Measurements from ENCODE around the gene PPDPF. TPM values are rescaled to one million over a fixed set of nuclear protein-coding genes. Genes with fewer than 3 reads are reported as not detected.

PPDPF gene
- total and polyA plus RNA-seq, 12 donors: 7.4 to 193 (median 81.3) TPM

GRCh38 chr20:63488315-63489251 lies 32.0 kb upstream of the PPDPF start:
- WGBS, 4 donors: 35 to 80% (median 56%) methylated on average over 15 to 83 of the region's 83 CpGs
- Histone ChIP-seq H3K4me3 (no peak overlapping the region), H3K9me3 (replicated peaks in 1 of 3) (no peaks in the 10 kb centered on the region), H3K27ac (no peak overlapping the region), H3K27me3 (peaks cover 6% of the 10 kb centered on the region), H3K36me3 (replicated peaks in 1 of 2) (peaks cover 0 to 5% of the 10 kb centered on the region in 2 donors), H3K4me1 (replicated peaks in 1 of 2) (no peaks in the 10 kb centered on the region)
- no peak for DNase-seq
- TF ChIP-seq POLR2A (IDR thresholded peaks at IDR 0.05) (no peak), CTCF (IDR thresholded peaks at IDR 0.05) (no peak)
- intact Hi-C loops (cut with DNase I): no loop called here

GRCh38 chr20:63490416-63490815 lies 30.1 kb upstream of the PPDPF start:
- Histone ChIP-seq H3K27me3 (peaks cover 2% of the 10 kb centered on the region), H3K4me1 (replicated peaks in 1 of 2) (no peaks in the 10 kb centered on the region), H3K27ac (no peak overlapping the region), H3K4me3 (no peak overlapping the region), H3K9me3 (replicated peaks in 1 of 3) (no peaks in the 10 kb centered on the region), H3K36me3 (replicated peaks in 1 of 2) (peaks cover 0 to 5% of the 10 kb centered on the region in 2 donors)
- intact Hi-C loops (cut with DNase I): no loop called here
- no peak for DNase-seq
- TF ChIP-seq POLR2A (IDR thresholded peaks at IDR 0.05) (no peak), CTCF (IDR thresholded peaks at IDR 0.05) (no peak)
- WGBS, 4 donors: 80 to 89% (median 84%) methylated on average over 20 to 24 of the region's 24 CpGs

GRCh38 chr20:63491078-63491477 lies 29.5 kb upstream of the PPDPF start:
- intact Hi-C loops (cut with DNase I): no loop called here
- Histone ChIP-seq H3K9me3 (replicated peaks in 1 of 3) (no peaks in the 10 kb centered on the region), H3K27ac (no peak overlapping the region), H3K4me1 (replicated peaks in 1 of 2) (no peaks in the 10 kb centered on the region), H3K27me3 (no peaks in the 10 kb centered on the region), H3K36me3 (replicated peaks in 1 of 2) (peaks cover 0 to 5% of the 10 kb centered on the region in 2 donors), H3K4me3 (no peak overlapping the region)
- no peak for TF ChIP-seq POLR2A (IDR thresholded peaks at IDR 0.05)
- no peak for TF ChIP-seq CTCF (IDR thresholded peaks at IDR 0.05)
- WGBS, 4 donors: 68 to 85% (median 80%) methylated on average over 3 to 4 of the region's 4 CpGs
- no peak for DNase-seq

GRCh38 chr20:63491635-63492230 lies 28.8 kb upstream of the PPDPF start:
- Histone ChIP-seq H3K9me3 (replicated peaks in 1 of 3) (no peaks in the 10 kb centered on the region), H3K36me3 (replicated peaks in 1 of 2) (peaks cover 0 to 5% of the 10 kb centered on the region in 2 donors), H3K27me3 (no peaks in the 10 kb centered on the region), H3K27ac (no peak overlapping the region), H3K4me1 (replicated peaks in 1 of 2) (peaks cover 0 to 6% of the 10 kb centered on the region in 2 donors), H3K4me3 (no peak overlapping the region)
- TF ChIP-seq POLR2A (IDR thresholded peaks at IDR 0.05) (no peak), CTCF (IDR thresholded peaks at IDR 0.05) (no peak)
- WGBS, 4 donors: 57 to 72% (median 61%) methylated on average over 4 of the region's 4 CpGs
- intact Hi-C loops (cut with DNase I): no loop called here
- no peak for DNase-seq
